GM21515 (cell line): ENCODE results near the gene SMLR1.

Experiments used
- ATAC-seq: cut with Tn5 transposase; IDR thresholded peaks from one replicate; pipeline ENCODE4 v1.9.1; 2021; ENCODE audit not compliant: unreplicated experiment

The SMLR1 gene

GRCh38 chr6:130849594-130849993 lies 22.4 kb downstream of the SMLR1 start:
- ATAC-seq: no peak

DNA sequence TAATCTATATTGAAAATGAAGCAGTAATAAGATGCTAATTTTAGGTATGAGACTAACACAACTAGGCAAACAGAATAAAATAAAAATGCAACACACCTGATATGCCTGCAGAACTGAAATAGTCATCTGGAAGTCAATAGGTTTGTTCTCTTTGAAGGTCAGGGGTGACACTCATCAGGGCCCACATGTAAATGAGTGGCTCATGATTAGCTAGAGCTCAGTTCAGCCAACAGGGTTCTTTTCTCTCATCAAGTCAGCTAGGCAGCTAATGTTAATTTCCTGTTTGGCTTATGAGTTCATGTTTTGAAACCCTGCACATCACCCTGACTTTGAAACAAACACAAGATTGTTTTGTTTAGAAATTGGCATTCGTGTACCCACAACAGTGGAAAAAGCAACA lies 23.8 kb downstream of the SMLR1 start:
- ATAC-seq: no peak

GRCh38 chr6:130852844-130853554 lies 25.8 kb downstream of the SMLR1 start:
- ATAC-seq: no peak

DNA sequence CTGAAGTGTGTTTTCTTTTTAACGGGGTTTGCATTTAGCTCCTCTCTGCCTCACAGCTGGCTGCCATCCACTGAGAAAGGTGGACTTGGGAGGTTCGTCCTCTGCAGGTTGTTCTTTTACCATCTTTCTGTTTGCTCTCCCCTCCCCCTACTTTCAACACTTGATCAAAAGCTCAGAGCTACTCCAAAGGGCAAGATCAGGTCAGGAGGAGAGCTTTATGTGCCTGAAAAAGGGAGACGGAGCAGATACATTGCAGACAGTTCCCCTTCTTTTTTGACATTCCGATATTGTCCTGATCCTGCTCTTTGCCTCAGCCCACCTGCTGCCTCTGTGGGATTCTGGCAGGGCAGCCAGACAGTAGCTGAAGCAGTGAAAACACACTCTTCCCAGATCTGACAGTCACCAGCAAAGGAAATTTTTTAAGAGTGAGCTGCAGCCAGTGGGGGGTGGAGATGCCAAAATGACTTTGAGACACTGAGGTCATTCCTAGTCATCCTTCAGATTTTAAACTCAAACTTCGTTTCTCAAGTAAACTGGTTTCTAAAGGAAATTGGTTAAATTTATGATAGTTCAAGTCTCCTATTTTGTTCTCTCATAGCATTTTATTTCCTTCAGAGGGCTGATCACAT lies 26.5 kb downstream of the SMLR1 start:
- no peak for ATAC-seq

GRCh38 chr6:130858054-130858453 lies 30.8 kb downstream of the SMLR1 start:
- no peak for ATAC-seq

GRCh38 chr6:130858498-130859160 lies 31.4 kb downstream of the SMLR1 start:
- ATAC-seq: no peak

DNA sequence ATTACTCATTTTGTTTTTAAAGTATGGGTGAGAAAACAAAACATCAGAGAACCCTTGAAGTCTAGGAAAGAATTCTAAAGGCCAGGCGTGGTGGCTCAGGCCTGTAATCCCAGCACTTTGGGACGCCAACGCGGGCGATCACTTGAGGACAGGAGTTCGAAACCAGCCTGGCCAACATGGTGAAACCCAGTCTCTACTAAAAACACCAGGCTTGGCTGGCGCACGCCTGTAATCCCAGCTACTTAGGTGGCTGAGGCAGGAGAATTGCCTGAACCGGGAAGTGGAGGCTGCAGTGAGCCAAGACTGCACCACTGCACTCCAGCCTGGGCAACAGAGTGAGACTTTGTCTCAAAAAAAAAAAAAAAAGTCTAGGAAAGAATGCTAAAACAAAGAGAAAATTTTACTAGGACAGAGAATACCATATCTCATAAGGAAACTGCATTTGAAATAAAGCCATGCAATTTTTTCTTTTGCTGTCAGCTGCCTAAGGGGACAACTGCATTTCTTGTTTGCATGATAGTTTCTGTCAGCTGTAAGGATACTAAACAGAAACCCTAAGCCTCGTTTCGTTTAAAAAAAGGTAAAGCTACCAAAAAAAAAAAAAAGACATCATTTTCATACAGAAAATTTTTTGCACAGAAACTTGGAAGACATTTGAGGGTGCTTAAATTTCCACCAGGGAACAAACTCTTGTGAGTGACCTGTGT lies 32.1 kb downstream of the SMLR1 start:
- ATAC-seq: peak; percentile 58

GRCh38 chr6:130862370-130862769 lies 35.2 kb downstream of the SMLR1 start:
- ATAC-seq: no peak

DNA sequence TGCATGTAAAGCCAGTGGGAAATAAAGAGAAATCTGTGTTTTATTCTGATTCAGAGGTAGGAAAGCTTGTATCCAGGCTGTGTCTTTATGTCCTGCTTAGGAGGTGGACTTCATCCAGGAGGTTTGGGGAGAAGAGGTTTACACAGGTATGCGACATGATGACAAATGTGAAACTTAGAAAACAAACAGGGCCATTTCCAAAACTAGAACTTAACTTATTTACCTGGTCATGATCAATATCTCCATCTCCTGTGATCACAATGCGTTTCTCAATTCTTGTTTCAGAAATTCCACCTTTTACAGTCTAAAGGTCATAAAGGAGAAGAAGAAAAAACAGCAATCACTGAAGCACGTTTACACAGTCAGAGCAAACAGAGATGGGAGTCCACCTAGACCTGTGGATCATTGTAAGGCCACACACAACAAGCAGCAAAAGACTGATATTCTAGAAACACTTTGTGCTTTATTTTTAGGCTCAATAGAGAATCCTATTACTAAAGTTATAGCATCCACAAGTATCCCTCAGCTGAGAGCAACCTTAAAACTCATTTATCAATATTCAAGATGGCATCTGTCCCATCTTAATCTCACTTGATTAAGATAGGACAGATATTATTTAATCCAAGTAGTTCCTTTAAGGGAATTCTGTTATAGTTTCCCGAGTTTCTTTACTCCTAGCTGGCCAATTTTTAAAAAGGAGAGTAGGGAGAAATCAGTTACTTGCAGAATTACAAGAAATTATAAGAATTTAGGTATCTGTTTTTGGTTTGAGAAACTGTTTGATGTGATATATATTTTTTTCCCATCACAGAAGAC lies 36.4 kb downstream of the SMLR1 start:
- no peak for ATAC-seq

DNA sequence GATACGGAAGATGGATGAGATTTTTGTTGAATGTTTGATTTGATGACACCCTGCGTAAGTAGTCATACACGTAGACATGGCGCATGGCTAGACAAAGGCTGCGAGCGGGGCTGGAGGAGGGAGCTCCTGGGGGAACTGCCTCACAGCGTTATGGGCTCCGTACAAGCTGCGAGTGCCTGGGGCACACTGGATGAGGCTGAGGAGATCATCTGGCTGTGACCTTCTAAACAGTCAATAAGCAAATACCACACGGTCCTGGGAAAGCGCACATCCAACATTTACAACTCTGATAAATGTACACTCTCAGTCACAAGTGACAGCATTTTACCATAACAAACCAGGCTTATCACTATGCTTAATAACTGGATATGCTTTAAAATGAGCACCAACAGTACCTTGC lies 37.1 kb downstream of the SMLR1 start:
- ATAC-seq: no peak

DNA sequence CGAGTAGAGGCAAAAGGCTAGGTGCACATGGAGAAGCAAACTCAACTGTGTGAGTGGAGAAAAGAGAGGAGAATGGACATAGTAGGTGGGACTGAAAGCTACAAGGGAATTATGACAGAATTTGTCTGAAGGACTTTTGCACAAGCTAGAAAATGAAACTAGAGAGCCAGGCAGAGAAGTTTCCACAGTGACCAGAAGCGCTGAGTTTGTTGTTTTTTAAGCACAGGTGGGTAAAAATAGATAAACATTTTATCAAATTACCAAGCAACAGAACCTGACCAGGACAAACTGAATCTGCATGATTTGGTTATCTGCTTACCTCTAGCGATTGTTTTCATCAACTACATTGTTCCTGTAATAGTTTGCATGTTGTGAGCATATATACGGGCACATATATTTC lies 38.6 kb downstream of the SMLR1 start:
- ATAC-seq: no peak

- no peak for ATAC-seq
Observed at GRCh38 chr6:130869681-130870080, 42.5 kb downstream of the SMLR1 start.

DNA sequence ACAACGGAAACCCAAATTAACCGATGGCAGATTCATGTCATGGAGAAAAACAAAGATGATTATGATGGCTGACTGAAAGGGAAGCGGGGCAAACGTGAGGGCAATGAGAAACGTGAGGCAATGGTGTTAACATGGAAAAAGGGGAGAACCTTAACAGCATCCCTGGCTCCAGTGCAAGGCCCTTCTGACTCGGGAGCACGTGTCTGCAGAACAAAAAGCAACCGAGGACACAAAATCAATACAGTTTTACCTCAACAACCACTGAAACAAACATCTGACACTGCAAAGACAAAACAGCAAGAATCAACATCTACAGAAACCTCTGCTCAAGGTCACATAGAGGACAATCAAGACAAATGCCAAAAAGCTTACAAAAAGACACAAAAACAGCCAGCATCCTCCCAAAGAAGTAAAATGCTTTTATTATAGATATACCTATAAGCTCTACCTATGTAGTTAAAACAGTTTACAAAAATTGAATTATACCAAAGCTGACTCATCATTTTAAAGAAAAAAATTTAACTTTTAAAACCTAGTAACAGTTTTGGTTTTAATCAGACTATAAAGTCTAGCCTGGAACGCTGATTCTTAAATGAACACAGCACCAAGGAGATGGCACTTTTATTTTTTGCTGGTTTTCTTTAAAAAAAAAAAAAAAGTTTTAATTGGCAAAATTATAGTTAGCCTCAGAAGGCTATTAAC lies 43.1 kb downstream of the SMLR1 start:
- no peak for ATAC-seq

GRCh38 chr6:130872250-130873095 lies 45.3 kb downstream of the SMLR1 start:
- ATAC-seq: peak; percentile 63

DNA sequence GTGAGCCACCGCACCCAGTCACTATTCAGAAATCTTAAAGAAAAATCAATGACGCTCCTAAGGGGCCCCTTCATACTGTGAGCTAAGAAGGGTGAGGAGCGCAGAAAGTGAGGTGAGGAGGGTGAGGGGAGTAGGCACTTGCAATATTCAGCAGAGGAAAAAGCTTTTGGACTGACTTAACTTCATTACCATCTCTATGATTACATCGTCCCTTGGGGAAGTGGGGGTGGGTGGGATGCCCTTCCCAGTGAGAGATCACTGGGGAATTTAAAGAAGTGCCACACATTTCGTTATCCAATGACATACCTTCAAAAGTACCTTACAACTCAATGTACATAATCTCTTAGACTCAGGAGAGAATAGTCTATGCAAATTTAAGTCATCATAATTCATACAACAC lies 46.5 kb downstream of the SMLR1 start:
- no peak for ATAC-seq

- no peak for ATAC-seq
Observed at GRCh38 chr6:130879826-130880225, 52.6 kb downstream of the SMLR1 start.

DNA sequence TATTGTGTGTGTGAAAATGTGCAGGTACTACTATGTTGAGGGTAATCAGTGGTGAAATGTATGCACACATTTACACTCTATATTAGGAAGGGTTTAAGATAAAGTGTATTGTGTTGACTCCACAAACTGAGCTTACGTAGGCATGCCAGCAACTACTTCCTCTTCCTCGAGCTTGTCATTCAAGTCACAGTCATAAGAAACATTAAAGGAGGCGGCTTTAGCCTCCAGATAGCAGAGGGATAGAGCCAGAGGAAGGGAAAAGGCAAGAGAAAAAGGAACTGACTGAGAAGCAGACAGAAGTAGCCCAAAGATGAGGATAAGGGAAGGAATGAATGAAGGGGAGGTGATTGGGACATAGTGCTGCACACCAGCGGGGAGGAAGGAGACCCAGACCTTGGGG lies 55.2 kb downstream of the SMLR1 start:
- no peak for ATAC-seq

DNA sequence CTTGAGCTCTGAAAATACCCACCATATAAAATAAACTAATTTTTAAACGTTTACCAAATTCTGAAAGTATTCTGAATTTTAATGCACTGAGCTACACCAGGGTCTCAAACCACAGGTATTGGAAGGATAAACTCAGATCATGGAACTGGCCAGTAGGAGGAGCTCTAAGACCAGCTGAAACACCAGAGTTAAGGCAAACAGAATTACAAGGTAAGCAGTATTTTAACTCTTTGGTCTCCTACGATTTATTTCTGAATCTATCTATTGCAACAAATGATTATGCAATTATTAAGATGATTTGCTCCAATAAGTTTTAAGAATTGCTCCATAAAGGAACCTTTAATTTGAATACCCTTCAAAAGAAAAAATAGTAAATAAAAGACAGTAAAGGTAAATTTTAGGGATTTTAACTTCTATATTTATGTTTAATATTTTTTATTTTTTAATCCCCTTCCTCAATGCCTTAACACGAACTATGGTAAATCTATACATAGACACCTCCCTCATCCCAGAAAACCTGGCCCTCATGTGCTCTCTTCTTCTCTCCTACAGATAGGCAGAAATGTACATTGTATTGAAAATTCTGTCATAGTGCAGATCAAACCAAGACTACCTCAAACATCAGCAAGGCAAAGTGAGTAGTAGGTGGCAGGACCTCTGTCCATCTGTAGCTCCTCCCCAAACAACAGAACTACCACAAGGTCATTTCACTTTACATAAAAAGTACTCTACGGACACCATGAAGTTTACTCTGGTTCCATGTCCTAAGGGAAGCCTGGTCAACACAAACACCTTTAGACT lies 58.4 kb downstream of the SMLR1 start:
- ATAC-seq: peak; percentile 95
